ENCODE data around the gene NTNG2.
A peak's percentile ranks its signal among the peaks of the same experiment; 100 is the strongest.

NTNG2 gene

DNA sequence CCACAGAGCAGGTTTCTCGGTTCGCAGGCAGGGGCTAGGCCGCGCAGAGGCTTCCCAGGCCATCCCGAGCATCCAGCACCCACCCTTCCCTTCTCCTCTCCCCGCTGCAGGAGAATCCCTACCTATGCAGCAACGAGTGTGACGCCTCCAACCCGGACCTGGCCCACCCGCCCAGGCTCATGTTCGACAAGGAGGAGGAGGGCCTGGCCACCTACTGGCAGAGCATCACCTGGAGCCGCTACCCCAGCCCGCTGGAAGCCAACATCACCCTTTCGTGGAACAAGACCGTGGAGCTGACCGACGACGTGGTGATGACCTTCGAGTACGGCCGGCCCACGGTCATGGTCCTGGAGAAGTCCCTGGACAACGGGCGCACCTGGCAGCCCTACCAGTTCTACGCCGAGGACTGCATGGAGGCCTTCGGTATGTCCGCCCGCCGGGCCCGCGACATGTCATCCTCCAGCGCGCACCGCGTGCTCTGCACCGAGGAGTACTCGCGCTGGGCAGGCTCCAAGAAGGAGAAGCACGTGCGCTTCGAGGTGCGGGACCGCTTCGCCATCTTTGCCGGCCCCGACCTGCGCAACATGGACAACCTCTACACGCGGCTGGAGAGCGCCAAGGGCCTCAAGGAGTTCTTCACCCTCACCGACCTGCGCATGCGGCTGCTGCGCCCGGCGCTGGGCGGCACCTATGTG is 36.1 kb downstream of the NTNG2 start:
- no peaks in the 10 kb centered on the region for H3K4me1 Mint-ChIP-seq (ENCODE audit: low read depth)
- H3K27me3 Mint-ChIP-seq, result peaks cover 13% of the 10 kb centered on the region
- DNase-seq, result no peak
- H3K4me3 Mint-ChIP-seq, result no peak overlapping the region
- H3K9me3 Mint-ChIP-seq, result no peaks in the 10 kb centered on the region
- H3K36me3 Mint-ChIP-seq (ENCODE audit: low read depth), result no peaks in the 10 kb centered on the region
- no peak overlapping the region for H3K27ac Mint-ChIP-seq

DNA sequence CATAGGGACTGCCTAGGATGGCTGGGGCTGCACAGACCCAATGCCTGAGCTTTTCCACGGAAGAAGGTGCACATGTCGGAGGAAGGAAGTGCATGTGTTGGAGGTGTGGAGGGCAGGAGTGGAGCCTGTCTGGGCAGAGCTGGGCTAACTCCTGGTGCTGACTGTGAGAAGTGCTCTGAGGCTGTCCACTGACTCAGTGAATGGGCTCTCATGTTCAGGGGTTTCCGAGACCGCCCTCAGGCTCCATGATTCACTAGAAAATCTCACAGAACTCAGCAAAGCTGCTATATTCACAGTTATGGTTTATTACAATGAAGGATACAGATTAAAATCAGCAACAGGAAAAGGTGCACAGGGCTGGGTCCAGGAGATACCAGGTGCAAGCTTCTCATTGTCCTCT is 37.2 kb downstream of the NTNG2 start:
- no peaks in the 10 kb centered on the region for H3K4me1 Mint-ChIP-seq (ENCODE audit: low read depth)
- no peak overlapping the region for H3K27ac Mint-ChIP-seq
- H3K27me3 Mint-ChIP-seq, result peaks cover 13% of the 10 kb centered on the region
- DNase-seq, result no peak
- H3K9me3 Mint-ChIP-seq, result no peaks in the 10 kb centered on the region
- H3K36me3 Mint-ChIP-seq (ENCODE audit: low read depth), result no peaks in the 10 kb centered on the region
- H3K4me3 Mint-ChIP-seq, result no peak overlapping the region

DNA sequence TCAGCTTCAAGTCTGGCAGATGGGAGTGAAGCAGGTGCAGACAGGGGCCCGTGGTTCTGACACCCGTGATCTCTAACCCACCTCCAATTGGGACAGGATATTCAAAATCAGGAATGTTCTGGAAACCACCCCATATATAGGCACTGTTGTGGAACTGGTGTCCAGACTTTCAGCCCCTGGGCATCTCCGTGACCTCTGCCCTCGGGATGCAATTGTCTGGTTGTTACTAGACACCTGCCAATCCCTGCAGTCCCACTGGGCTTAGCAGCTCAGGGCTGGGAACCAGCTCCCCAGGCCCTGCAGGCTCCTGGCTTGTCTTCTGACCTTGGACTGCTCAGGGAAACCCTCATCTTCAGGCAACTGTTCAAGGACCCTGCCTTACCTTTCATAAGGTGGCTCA is 38.8 kb downstream of the NTNG2 start:
- Mint-ChIP-seq H3K4me1 (ENCODE audit: low read depth) (no peaks in the 10 kb centered on the region), H3K27ac (no peak overlapping the region), H3K36me3 (ENCODE audit: low read depth) (no peaks in the 10 kb centered on the region), H3K27me3 (peaks cover 18% of the 10 kb centered on the region), H3K9me3 (peaks cover 8% of the 10 kb centered on the region), H3K4me3 (no peak overlapping the region)
- no peak for DNase-seq

DNA sequence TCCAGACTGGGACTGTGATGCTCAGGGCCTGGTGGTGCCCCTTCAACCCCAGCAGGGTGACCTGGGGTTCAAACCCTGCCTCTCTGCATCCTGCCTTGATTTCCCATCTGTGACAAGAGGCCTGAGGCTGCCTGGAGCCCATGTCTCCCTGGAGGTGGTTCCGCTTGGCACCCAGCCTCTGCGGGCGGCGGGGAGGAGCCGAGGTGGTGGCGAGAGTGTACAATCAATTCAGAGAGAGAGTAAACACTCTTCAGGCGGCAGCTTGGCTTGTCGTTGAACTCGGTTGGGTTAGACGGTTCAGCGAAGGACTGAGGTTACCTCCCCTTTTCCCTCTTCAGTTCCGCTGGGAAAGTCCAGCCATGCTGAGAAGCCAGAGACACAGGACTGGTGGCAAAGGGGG is 39.3 kb downstream of the NTNG2 start:
- Mint-ChIP-seq H3K27ac (no peak overlapping the region), H3K27me3 (peaks cover 18% of the 10 kb centered on the region), H3K4me1 (ENCODE audit: low read depth) (no peaks in the 10 kb centered on the region), H3K9me3 (peaks cover 8% of the 10 kb centered on the region), H3K36me3 (ENCODE audit: low read depth) (no peaks in the 10 kb centered on the region), H3K4me3 (no peak overlapping the region)
- DNase-seq, result no peak

DNA sequence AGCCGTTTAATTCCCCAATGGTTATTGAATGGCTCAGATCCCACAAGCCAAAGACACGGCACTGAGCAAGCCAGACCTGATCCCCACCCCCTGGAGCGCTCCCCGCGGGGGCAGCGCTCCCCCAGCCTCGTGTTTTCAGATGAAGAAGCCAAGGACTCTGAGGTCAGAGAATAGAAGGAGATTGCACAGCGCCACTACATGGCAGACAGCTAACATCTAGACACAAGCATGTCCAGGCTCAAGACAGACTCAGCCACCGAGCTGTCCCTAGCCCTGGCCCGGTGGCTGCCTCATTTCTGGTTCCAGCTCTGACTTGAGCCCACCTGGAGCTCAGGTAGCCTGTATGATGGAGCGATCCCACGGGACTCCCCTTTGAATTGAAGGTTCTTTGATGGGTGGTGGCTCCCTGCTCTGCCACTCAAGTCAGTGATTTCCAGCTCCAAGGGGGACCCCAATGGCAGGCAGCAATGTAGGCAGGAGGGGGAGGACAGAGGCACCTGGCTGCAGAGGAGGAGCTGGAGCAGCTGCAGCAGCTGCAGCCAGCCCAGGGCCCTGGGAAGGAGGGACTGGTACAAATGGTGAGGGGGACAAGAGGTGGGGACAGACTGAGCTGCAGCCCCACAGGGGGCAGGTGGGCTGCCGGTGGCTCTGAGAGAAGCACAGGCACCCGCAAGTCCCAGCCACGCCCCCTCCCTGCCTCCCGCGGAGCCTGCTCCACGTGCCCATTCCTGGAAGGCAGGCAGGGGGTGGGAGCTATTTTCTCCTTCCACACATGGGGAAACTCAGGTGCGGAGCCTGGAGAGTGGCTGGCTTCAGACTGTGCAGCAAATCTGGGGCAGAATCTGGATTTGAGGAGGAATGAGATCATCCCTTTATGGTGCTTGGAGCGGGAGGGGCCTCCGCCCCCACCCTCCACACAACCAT is 40.2 kb downstream of the NTNG2 start:
- Mint-ChIP-seq H3K27ac (no peak overlapping the region), H3K4me3 (no peak overlapping the region), H3K9me3 (peaks cover 8% of the 10 kb centered on the region), H3K36me3 (ENCODE audit: low read depth) (no peaks in the 10 kb centered on the region), H3K4me1 (ENCODE audit: low read depth) (no peaks in the 10 kb centered on the region), H3K27me3 (peaks cover 18% of the 10 kb centered on the region)
- DNase-seq, result no peak

DNA sequence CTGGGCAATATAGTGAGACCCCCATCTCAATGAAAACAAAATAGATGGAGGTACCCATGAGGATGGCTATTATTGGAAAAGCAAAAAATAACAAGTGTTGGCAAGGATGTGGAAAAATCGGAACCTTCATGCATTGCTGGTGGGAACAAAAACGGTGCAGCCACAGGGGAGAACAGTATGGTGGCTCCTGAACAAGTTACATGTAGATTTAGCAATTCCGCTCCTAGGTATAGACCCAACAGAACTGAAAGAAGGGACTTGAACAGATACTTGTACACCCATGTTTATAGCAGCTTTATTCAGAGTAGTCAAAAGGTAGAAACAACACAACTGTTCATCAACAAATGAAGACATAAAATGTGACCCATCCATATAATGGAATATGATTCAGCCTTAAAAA is 43.0 kb downstream of the NTNG2 start:
- Mint-ChIP-seq H3K4me1 (ENCODE audit: low read depth) (peaks cover 9% of the 10 kb centered on the region), H3K4me3 (no peak overlapping the region), H3K9me3 (peaks cover 8% of the 10 kb centered on the region), H3K36me3 (ENCODE audit: low read depth) (no peaks in the 10 kb centered on the region), H3K27ac (no peak overlapping the region), H3K27me3 (peaks cover 18% of the 10 kb centered on the region)
- DNase-seq, result no peak

DNA sequence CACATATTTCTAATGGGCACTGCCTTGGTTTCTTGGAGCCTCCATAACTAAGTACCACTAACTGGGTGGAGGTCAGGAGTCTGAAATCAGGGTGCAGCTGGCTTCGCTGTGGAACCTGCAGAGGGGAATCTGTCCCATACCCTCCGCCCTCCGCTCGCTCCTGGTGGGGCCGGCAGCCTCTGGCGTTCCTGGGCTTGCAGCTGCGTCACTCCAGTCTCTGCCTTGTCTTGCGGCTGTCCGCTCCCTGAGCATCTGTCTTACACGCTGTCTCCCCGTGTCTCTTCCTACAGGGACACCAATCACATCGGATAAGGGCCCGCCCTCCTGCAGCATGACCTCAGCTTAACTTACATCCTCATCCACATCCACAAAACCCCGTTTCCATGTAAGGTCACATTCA is 45.4 kb downstream of the NTNG2 start:
- Mint-ChIP-seq H3K9me3 (peaks cover 8% of the 10 kb centered on the region), H3K4me1 (ENCODE audit: low read depth) (peaks cover 12% of the 10 kb centered on the region), H3K27me3 (peaks cover 11% of the 10 kb centered on the region), H3K36me3 (ENCODE audit: low read depth) (no peaks in the 10 kb centered on the region), H3K27ac (no peak overlapping the region), H3K4me3 (no peak overlapping the region)
- DNase-seq, result no peak

DNA sequence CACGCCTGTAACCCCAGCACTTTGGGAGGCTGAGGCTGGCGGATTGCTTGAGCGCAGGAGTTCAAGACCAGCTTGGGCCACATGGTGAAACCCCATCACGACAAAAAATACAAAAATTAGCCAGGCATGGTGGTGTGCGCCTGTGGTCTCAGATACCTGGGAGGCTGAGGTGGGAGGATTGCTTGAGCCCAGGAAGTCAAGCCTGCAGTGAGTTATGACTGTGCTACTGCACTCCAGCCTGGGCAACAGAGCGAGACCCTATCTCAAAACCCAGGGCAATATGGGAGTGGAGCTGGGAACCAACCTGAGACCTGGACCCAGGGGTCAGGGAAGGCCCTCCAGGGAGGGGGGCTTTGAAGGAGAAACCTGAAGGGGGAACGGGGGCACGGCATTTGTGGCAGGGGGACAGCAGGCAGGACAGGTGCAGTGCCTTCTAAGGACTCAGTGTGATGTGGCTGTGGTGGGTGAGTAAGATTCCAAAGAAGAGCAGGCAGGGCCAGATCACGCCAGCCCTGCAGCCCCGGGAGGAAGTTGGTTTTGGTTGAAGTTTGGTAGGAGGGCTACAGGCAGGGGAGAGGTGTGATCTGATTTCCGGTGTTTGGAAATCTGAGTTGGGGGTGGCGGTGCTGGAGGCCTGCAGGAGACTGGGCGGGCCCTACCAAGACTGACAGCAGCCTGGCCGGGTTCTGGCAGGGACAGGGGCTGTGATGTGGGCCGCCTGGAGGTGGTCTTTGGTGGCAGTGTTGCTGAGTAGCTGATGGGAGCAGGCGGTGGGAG is 46.2 kb downstream of the NTNG2 start:
- H3K4me3 Mint-ChIP-seq, result peak overlapping the region; percentile 35
- peaks cover 5% of the 10 kb centered on the region for H3K27me3 Mint-ChIP-seq
- peaks cover 12% of the 10 kb centered on the region for H3K4me1 Mint-ChIP-seq (ENCODE audit: low read depth)
- peak overlapping the region; percentile 47 for H3K27ac Mint-ChIP-seq
- no peaks in the 10 kb centered on the region for H3K36me3 Mint-ChIP-seq (ENCODE audit: low read depth)
- H3K9me3 Mint-ChIP-seq, result peaks cover 8% of the 10 kb centered on the region
- no peak for DNase-seq

DNA sequence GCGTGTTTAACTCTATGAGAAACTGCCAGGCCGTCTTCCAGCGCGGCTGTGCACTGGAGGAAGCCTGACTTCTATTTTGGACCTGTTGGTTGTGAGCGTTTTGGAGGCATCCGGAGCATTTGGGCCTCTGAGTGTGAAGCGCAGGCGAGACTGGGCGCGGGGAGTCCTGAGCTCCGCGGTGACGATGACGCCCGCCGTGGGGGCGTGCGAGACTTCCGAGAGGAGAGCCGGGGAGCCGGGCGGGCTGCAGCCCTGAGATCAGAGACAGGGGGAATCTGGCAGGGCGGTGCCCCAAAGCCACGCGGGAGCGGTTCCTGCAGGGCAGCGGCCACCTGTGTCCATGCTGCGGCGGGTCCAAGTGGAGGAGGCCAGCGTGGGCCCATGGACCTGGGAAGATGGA is 47.4 kb downstream of the NTNG2 start:
- Mint-ChIP-seq H3K36me3 (ENCODE audit: low read depth) (no peaks in the 10 kb centered on the region), H3K9me3 (peaks cover 8% of the 10 kb centered on the region), H3K27ac (no peak overlapping the region), H3K4me3 (no peak overlapping the region), H3K27me3 (peaks cover 3% of the 10 kb centered on the region), H3K4me1 (ENCODE audit: low read depth) (peaks cover 12% of the 10 kb centered on the region)
- DNase-seq, result no peak

DNA sequence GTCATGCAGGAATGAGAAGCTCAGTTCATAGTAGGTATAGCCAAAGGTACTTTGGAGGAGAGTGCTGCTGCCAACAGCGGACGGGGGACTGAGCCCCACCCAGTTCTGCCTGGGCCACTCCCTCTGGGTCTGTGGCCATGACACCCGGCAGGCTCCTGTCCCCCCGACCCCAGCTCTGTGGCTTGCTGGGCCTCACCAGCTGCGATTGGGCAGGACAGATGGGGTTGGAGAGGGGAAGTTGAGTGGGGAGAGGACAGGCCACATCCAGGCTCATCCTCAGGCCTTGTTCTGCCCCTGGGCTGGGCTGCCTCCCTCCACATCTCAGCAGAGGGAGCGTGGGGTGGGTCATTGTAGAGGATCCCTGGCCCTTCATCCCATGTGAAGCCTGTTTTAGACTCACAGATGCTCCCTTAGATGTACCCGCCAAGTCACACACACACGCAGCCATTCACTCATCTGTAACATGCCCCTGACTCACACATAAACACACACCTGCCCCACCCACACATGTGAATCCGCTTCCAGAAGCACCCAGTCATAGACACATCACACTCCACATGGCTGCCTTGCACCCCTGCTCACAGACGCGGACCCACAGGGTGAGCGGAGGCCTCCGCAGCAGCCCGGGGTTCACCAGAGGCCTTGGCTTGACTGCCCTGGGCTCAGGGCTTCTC is 48.8 kb downstream of the NTNG2 start:
- no peaks in the 10 kb centered on the region for H3K36me3 Mint-ChIP-seq (ENCODE audit: low read depth)
- no peak overlapping the region for H3K4me3 Mint-ChIP-seq
- peaks cover 12% of the 10 kb centered on the region for H3K4me1 Mint-ChIP-seq (ENCODE audit: low read depth)
- H3K27me3 Mint-ChIP-seq, result no peaks in the 10 kb centered on the region
- DNase-seq, result no peak
- H3K27ac Mint-ChIP-seq, result peak overlapping the region; percentile 30
- H3K9me3 Mint-ChIP-seq, result no peaks in the 10 kb centered on the region

DNA sequence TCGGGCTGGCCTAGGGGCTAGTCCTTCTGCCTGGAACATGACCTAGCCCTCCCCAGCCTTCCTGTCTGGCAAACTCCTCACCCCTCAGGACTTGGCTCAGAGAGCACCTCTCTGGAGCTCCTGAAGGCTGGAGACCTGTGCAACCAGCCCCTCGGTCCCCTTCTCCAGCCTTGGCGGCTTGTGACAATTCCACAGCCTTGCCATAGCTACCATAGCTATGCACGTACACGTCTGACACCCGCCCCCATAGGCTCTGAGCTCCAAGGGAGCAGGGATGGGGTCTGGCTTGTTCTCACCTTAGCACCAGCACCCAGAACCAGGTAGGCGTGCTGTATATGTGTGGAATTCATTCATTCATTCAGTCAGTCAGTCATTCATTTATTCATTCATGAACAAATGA is 49.7 kb downstream of the NTNG2 start:
- peaks cover 12% of the 10 kb centered on the region for H3K4me1 Mint-ChIP-seq (ENCODE audit: low read depth)
- H3K9me3 Mint-ChIP-seq, result no peaks in the 10 kb centered on the region
- H3K4me3 Mint-ChIP-seq, result no peak overlapping the region
- no peaks in the 10 kb centered on the region for H3K27me3 Mint-ChIP-seq
- no peak for DNase-seq
- H3K27ac Mint-ChIP-seq, result no peak overlapping the region
- no peaks in the 10 kb centered on the region for H3K36me3 Mint-ChIP-seq (ENCODE audit: low read depth)

DNA sequence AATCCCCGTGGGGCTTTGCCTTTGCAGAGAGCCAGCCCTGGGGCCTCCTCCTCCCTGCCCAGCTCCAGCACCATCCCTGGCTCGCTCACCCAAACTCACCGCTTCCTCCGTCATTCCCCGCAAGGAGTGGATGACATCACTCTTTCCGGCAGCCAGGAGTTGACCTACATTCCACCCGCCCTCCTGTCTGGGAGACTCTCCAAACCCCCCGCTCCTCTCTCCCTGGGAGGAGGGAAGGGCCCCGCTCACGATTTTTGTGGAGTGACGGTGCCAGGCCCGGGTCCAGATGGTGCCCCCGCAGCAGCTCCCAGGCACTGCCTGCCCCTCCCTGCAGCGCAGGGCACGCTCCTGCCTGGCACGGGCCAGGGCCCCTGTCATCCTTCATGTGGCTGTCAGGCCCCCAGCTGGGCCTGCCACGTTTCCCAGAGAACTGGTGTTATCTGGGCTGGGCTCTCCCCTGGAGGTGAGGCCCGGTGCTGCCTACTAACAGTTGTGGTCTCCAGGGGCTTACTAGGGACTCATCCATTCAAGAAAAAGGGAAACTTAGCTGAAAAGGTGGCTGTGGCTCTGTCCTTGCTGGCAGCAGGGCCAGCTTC is 52.3 kb downstream of the NTNG2 start:
- Mint-ChIP-seq H3K4me1 (ENCODE audit: low read depth) (peaks cover 3% of the 10 kb centered on the region), H3K9me3 (no peaks in the 10 kb centered on the region), H3K27me3 (no peaks in the 10 kb centered on the region), H3K27ac (no peak overlapping the region), H3K4me3 (no peak overlapping the region), H3K36me3 (ENCODE audit: low read depth) (no peaks in the 10 kb centered on the region)
- DNase-seq, result no peak

DNA sequence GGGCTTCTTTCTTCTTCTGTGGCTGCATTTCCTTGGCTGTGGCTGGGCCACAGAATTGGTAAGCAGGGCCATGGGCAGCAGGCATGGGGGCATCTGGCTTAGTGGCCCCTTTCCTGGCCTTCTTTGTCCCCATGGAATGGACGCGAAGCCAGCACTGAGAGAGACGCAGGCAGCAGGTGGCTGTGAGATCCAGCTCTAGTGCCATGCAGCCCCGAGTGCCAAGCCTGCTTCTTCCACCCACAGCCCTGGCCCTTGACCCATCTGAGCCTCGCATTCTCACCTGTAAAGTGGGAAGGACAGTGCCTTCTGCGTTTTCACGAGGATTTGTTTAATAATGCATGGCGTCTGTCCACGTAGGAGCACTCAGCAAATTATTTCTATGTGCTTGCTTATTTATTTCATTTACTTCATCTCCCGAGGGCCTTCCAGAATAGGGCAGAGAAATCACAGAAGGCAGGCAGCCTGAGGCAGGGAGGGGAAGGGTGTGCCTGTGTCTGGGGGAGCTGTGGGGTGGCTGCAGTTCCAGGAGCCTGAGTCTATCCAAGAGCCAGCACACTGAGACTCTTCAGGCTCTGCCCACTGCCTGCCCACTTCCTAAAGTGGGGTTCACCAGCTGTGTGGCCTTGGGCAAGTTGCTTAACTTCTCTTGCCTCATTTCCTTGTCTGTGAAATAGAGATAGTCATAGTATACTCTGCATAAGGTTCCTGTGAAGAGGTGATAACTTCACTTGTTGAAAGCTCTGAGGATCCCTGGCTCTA is 55.2 kb downstream of the NTNG2 start:
- Mint-ChIP-seq H3K4me1 (ENCODE audit: low read depth) (no peaks in the 10 kb centered on the region), H3K36me3 (ENCODE audit: low read depth) (no peaks in the 10 kb centered on the region), H3K9me3 (no peaks in the 10 kb centered on the region), H3K27me3 (no peaks in the 10 kb centered on the region), H3K4me3 (no peak overlapping the region), H3K27ac (no peak overlapping the region)
- DNase-seq, result no peak

Measured in activated T-cell treated with anti-CD3 and anti-CD28 coated beads, Interleukin-2, amount 50 U/mL, for 24 hours (primary cell).